Fibroblast of lung (primary cell): ENCODE measurements around the gene DALRD3. TPM values are rescaled to one million over a fixed set of nuclear protein-coding genes. Genes with fewer than 3 reads are reported as not detected.
A peak's percentile ranks its signal among the peaks of the same experiment; 100 is the strongest.

Experiments
- DNase-seq, 2 donors: peaks; one replicate each; pipeline versions ENCODE4 v3.0.0 to v3.0.0-alpha.2; 2010; ENCODE audit warnings: low read depth in 2 of 2
- H2AFZ ChIP-seq: 2 replicates; pipeline ENCODE4 v1.5.1; 2012; ENCODE audit warnings: low read length, control low read depth, inconsistent platforms
- H3K27ac ChIP-seq: 2 replicates; pipeline ENCODE4 v1.5.1; 2011; ENCODE audit warnings: low read length, control low read depth; ENCODE audit not compliant: insufficient read depth
- H3K27me3 ChIP-seq: 2 replicates; pipeline ENCODE4 v1.5.1; 2011; ENCODE audit warnings: mild to moderate bottlenecking, low read length; ENCODE audit not compliant: control insufficient read depth, insufficient read depth
- H3K36me3 ChIP-seq: 2 replicates; pipeline ENCODE4 v1.5.1; 2011; ENCODE audit warnings: low read length; ENCODE audit not compliant: control insufficient read depth, insufficient read depth
- H3K4me1 ChIP-seq: 2 replicates; pipeline ENCODE4 v1.5.1; 2011; ENCODE audit warnings: low read length; ENCODE audit not compliant: control insufficient read depth, insufficient read depth; ENCODE audit errors: extremely low read depth
- H3K4me2 ChIP-seq: 2 replicates; pipeline ENCODE4 v1.5.1; 2011; ENCODE audit warnings: low read length, control low read depth; ENCODE audit not compliant: insufficient read depth; ENCODE audit errors: extremely low read depth
- H3K4me3 ChIP-seq, 4 experiments: fragments of 200-600 bp in 1 of 4; sonication (generic) in 1 of 4; replicated peaks in 1 of 4; 2 replicates each; pipeline ENCODE4 v1.5.1; 2011 to 2016; ENCODE audit warnings: low read length in 4 of 4, low read depth in 3 of 4, mild to moderate bottlenecking in 3 of 4, control low read depth in 2 of 4, inconsistent platforms in 1 of 4, mixed read lengths in 1 of 4; ENCODE audit not compliant: insufficient read depth in 1 of 4; ENCODE audit errors: control extremely low read depth in 1 of 4
- H3K79me2 ChIP-seq: 2 replicates; pipeline ENCODE4 v1.5.1; 2012; ENCODE audit warnings: mild to moderate bottlenecking, low read length, inconsistent platforms; ENCODE audit not compliant: control insufficient read depth, insufficient read depth
- H3K9ac ChIP-seq: 2 replicates; pipeline ENCODE4 v1.5.1; 2011; ENCODE audit warnings: mild to moderate bottlenecking, low read length, control low read depth; ENCODE audit not compliant: insufficient read depth
- H3K9me3 ChIP-seq: 2 replicates; pipeline ENCODE4 v1.5.1; 2012; ENCODE audit warnings: low read depth, low read length; ENCODE audit not compliant: control insufficient read depth, insufficient read depth
- H4K20me1 ChIP-seq: 2 replicates; pipeline ENCODE4 v1.5.1; 2011; ENCODE audit warnings: low read length; ENCODE audit not compliant: control insufficient read depth, insufficient read depth; ENCODE audit errors: extremely low read depth
- EZH2 ChIP-seq: IDR thresholded peaks from 2 replicates; pipeline ENCODE4 v1.5.1; 2012; ENCODE audit warnings: low read length, control low read depth, mild to moderate bottlenecking; ENCODE audit errors: missing control alignments
- polyA plus RNA-seq, 2 donors: library from polyadenylated mRNA; depleted of rRNA in 1 of 2; stranded (reverse) in 1 of 2; unstranded in 1 of 2; fragments of >200 nt; gene quantifications; 2 replicates each; pipeline ENCODE4 v1.2.1, GENCODE V29; 2011 to 2012; ENCODE audit warnings: missing spikeins in 1 of 2
- total RNA-seq: library from RNA; depleted of rRNA; stranded (reverse); fragments of >200 nt; gene quantifications from 2 replicates; pipeline ENCODE4 v1.2.1, GENCODE V29; 2014
- TF ChIP-seq, protein P1 (sequence below), 2 donors: IDR thresholded peaks in 1 of 2; conservative IDR thresholded peaks in 1 of 2; 1 replicate in 1 of 2; 2 replicates in 1 of 2; pipeline ENCODE4 v1.5.1; 2011 to 2012; ENCODE audit warnings: low read length in 2 of 2, control low read depth in 1 of 2, inconsistent platforms in 1 of 2, low read depth in 1 of 2, mild to moderate bottlenecking in 1 of 2

DALRD3 gene
- total and polyA plus RNA-seq, 2 donors (not counting 1 experiment from before 2014, with no cell fraction given), result 40.2 to 70.2 TPM

DNA sequence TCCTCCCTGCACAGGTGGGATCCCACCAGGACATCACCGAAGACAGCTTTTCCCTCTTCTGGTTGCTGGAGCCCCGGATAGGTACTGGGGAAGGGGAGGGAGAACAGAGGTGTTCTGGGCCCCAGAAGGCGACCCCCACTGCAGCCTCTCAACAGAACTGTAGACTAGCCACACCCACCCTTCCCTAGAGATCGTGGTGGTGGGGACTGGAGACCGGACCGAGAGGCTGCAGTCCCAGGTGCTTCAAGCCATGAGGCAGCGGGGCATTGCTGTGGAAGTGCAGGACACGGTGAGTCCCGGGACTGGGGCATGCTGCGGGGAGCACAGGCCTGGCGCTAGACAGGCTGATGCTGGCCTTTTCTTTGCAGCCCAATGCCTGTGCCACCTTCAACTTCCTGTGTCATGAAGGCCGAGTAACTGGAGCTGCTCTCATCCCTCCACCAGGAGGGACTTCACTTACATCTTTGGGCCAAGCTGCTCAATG, 4.3 kb upstream of the DALRD3 start:
- Histone ChIP-seq H3K27ac (peak overlapping the region; percentile 89), H3K9ac (peak overlapping the region; percentile 98), H3K27me3 (no peaks in the 10 kb centered on the region), H3K4me2 (peak overlapping the region; percentile 86), H2AFZ (no peak overlapping the region), H3K79me2 (peaks cover 49% of the 10 kb centered on the region), H3K4me3 (peak overlapping the region; percentile 88 to 95 (median 93)), H3K36me3 (peaks cover 32% of the 10 kb centered on the region), H4K20me1 (no peaks in the 10 kb centered on the region), H3K4me1 (peaks cover 8% of the 10 kb centered on the region), H3K9me3 (no peaks in the 10 kb centered on the region)
- DNase-seq, result no peak
- no peak for TF ChIP-seq EZH2
- TF ChIP-seq, protein P1, sequence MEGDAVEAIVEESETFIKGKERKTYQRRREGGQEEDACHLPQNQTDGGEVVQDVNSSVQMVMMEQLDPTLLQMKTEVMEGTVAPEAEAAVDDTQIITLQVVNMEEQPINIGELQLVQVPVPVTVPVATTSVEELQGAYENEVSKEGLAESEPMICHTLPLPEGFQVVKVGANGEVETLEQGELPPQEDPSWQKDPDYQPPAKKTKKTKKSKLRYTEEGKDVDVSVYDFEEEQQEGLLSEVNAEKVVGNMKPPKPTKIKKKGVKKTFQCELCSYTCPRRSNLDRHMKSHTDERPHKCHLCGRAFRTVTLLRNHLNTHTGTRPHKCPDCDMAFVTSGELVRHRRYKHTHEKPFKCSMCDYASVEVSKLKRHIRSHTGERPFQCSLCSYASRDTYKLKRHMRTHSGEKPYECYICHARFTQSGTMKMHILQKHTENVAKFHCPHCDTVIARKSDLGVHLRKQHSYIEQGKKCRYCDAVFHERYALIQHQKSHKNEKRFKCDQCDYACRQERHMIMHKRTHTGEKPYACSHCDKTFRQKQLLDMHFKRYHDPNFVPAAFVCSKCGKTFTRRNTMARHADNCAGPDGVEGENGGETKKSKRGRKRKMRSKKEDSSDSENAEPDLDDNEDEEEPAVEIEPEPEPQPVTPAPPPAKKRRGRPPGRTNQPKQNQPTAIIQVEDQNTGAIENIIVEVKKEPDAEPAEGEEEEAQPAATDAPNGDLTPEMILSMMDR (conservative IDR thresholded peaks at IDR 0.05 in 1 of 2, IDR thresholded peaks at IDR 0.05 in 1 of 2; ENCODE audit: low read depth in 1 of 2, low read length in 2 of 2), result no peak

DNA sequence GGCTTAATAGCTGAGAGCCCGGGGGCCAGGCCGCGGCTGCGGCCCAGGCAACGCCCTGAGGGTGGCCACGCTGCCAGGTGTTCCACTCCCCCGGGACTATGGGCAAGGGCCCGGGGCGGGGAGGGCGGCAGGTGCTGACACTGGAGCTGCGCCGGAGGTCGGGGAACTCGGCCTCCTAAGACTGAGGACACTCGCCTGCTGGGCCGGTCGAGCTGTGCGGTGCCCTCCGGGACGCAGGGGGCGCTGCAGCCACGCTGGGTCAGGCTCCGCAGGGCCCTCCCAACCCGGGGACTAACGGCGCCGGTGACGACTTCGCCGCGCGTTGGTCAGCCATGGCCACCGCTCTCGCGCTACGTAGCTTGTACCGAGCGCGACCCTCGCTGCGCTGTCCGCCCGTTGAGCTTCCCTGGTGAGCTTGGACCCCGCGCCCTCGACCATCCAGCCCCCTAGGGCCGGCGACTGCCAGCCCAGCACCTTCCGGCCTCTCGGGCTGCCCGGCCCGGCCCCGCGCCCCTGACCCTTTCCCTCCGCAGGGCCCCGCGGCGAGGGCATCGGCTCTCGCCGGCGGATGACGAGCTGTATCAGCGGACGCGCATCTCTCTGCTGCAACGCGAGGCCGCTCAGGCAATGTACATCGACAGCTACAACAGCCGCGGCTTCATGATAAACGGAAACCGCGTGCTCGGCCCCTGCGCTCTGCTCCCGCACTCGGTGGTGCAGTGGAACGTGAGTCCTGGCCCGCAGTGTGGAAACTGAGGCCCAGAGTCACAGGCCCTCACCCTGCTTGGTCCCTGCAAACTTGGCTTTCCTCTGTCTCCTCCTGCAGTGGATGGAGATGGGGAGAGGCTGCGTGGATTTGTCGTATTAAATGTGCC, 3.7 kb upstream of the DALRD3 start, which contains the start of gene NDUFAF3:
Gene NDUFAF3 (plus strand): TSS at position 309 of the 875 bp plus-strand sequence. CDS start 24 bp downstream, at position 333.
- H3K27me3 ChIP-seq, result no peaks in the 10 kb centered on the region
- peaks cover 12% of the 10 kb centered on the region for H3K4me1 ChIP-seq
- H3K4me3 ChIP-seq, result peak within 1 kb of the TSS; percentile 88 to 95 (median 93)
- peak within 1 kb of the TSS; percentile 63 for H2AFZ ChIP-seq
- peak within 1 kb of the TSS; percentile 89 for H3K27ac ChIP-seq
- peak; percentile 91 to 94 for DNase-seq
- H3K9me3 ChIP-seq, result no peaks in the 10 kb centered on the region
- peaks cover 45% of the 10 kb centered on the region for H3K79me2 ChIP-seq
- TF ChIP-seq EZH2, result no peak
- TF ChIP-seq, protein P1 (conservative IDR thresholded peaks at IDR 0.05 in 1 of 2, IDR thresholded peaks at IDR 0.05 in 1 of 2; ENCODE audit: low read depth in 1 of 2, low read length in 2 of 2), result peak; percentile 77 to 86
- H4K20me1 ChIP-seq, result no peaks in the 10 kb centered on the region
- H3K4me2 ChIP-seq, result peak within 1 kb of the TSS; percentile 86
- H3K9ac ChIP-seq, result peak within 1 kb of the TSS; percentile 98
- peaks cover 31% of the 10 kb centered on the region for H3K36me3 ChIP-seq

DNA sequence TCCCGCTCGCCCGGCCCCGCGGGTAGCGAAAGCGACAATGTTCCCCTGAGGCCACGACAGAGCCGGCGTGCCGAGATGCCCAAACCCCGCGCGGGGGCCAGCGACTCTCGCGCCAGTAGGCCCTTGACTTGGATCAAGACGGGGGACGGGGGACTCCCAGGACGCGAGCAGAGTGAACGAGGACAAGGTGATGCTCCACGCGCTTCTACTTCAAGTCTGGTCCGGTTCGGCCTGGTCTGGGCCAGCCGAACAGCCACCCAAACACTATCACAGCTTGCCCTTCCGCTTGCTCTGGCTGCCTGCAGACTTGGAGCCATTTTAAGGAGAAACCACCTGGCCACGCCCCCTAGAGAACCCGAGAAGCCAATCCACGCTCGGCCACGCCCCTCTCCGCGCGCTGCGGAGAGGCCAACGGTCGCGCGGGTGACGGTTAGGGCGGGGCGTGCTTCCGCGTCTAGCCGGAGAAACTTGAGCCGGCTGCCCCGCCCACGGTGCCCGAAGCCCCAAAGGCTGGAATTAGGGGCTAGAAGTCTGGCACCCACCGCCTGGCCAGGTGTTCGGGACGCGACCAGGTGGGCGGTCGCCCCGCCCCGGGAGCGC, 2.9 kb upstream of the DALRD3 start:
- peaks cover 39% of the 10 kb centered on the region for H3K79me2 ChIP-seq

More for the DNA sequence above, 2.9 kb upstream of the DALRD3 start:
- peak overlapping the region; percentile 98 for H3K9ac ChIP-seq
- no peaks in the 10 kb centered on the region for H3K27me3 ChIP-seq
- H3K4me1 ChIP-seq, result peaks cover 11% of the 10 kb centered on the region
- H2AFZ ChIP-seq, result peak overlapping the region; percentile 34
- H3K9me3 ChIP-seq, result no peaks in the 10 kb centered on the region
- peak overlapping the region; percentile 86 for H3K4me2 ChIP-seq
- peak overlapping the region; percentile 88 to 95 (median 93) for H3K4me3 ChIP-seq
- TF ChIP-seq, protein P1 (conservative IDR thresholded peaks at IDR 0.05 in 1 of 2, IDR thresholded peaks at IDR 0.05 in 1 of 2; ENCODE audit: low read depth in 1 of 2, low read length in 2 of 2), result no peak
- peak overlapping the region; percentile 89 for H3K27ac ChIP-seq
- DNase-seq, result peak; percentile 93 to 97
- H3K36me3 ChIP-seq, result peaks cover 30% of the 10 kb centered on the region
- no peaks in the 10 kb centered on the region for H4K20me1 ChIP-seq
